ENCODE measurements around the gene FYN.

FYN gene

DNA sequence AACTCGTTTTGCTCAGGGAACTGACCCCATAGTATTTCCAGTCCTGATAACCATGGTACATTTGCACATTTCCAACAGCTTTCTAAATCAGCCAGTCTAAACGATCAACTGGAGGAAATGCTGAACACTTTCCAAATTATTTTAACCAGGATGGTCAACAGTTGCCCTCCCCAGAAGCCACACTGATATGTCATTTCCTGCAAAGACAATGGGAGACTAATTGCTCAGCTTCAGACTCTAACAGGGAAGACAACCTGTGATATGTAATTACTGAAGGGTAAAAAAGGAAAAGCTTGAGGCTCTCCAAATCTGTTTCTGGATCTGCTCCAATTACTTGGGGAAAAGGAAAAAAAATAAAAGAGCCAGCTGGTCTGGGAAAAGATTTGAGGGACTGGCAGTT lies 88.8 kb downstream of the FYN start:
- DNase-seq = no peak

DNA sequence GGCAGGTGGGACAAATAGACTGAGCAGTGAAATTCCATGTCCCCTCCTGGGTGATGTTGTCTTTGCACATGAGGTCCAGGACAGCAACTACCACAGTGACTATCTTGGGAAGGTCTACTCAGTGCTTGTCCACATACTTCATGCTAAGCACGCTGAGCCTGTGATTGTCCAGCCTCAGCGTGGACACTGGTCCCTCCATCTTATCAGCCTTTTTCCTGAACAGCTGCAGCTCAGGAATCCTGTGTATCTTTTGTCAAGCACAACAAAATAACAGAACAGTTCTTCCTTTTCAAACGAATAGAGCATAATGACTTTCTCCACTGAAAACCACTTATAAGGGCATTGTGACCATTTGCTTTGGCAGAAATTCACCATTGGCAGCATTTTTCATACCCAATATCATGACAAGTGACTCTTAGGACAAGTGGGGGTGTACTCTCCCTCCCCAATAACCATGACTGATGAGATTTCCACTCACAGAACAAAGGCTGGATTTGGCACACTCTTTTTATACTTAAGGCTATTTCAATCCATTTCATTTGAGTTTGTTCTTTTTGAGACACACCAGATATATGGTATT lies 90.3 kb downstream of the FYN start:
- DNase-seq = no peak

DNA sequence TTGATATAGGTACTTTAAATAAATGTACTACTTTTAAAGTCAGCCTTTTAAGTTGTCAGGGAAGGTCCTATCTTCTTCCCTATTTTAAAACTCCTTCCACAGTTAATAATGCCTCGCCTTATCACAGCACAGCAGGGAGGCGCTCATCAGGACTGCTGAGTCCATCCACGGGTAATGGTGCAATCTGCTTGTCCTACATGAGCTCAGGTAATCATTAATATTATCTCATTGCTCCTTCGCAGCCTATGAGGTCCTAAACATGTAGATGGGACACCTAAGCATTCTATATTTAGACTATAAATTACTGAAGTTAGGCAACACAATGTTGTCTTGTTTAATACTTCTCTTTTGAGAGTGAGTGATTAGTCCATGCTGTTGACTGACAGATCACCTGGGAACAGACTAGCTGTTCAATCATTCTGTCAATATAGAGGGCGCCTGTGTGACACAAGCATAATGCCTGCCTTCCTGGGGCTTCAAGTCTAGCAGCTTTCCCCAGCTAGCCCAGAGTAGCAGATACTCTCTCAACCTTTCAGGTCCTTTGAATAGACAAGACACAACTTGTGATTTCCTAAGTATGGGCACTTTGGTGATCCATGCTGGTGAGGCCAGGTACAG lies 91.0 kb downstream of the FYN start:
- no peak for DNase-seq

DNA sequence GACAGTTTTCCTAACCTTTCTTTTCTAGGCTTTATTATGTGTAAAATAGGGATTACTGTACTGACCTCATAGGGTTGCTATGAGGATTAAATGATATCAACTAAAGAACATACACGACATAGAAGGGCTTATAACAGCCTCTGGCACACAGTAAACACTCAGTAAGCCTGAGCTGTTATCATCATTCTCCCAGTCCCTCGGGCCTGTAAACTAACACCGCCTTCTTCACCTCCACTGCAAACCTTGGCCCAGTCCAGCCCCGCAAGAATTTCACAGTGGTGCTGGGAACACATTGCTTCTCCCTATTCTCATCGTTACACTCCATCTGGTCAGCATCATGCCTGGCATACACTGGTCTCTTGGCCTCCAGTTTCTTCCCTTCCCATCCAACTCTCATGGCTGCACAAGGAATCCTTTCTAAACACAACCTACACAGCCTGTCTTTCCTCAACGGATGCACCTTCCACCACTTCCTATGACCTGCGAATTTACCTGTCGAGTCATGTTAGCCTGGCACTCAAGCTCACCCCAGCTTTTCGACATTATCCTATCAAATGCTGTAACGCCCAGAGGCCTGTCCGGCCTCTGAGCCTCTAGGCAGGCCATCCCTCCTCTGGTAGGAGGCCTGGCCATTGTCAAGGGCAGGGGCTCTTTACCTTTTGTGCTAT lies 92.1 kb downstream of the FYN start:
- DNase-seq = no peak

DNA sequence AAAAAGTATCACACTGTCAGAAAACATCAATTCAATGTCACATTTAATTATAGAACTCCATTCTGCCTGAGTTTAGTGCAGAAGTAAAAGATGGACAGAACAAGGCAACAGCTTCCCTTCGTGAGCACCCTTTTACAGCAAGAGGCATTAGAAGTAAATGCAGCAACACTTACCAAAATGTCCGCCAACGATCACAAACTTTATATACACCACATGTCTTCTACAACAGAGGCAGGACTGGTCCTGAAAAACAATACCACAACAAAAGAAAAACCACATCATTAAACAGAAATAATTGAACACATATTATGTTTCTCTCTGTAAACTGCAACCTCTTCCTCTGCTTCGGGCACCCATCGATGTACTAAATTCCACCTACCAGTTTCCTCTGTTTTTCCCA lies 92.9 kb downstream of the FYN start:
- DNase-seq = no peak

DNA sequence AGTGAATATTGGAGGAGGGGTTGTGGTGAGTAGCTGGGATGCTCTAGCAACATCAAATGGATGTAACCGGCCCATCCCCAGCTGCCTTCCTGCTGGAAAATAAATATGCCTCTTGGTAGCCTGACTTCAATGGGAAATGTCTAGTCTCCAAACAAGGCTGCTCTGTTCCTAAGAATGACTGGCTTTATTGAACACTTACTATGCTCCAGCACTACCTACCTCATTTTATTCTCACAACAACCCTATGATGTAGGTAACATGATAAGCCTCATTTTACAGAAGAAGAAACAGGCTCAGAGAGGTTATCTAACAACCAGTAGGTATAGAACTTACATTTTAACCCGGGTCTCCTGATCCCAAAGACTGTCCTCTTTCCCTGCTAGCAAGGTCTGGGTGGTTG lies 93.6 kb downstream of the FYN start:
- no peak for DNase-seq

DNA sequence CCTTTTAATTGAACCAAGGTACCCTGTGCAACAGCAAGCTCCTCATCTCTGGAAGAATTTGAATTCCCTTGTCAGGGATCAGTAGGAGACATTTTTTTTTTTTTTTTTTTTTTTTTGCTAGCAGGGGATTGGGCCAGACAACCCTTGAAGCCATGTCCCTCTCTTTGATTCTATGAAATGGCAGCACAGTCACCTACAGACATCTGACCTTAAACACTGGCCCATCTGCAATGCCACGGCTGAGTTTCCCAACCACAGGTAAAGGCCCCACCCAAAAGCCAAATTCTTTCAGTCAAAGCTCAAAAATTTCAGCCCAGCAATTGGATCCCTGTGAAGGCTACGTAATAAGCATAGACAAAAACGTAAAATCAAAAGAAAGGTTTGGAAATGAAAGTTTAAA lies 94.2 kb downstream of the FYN start:
- no peak for DNase-seq

DNA sequence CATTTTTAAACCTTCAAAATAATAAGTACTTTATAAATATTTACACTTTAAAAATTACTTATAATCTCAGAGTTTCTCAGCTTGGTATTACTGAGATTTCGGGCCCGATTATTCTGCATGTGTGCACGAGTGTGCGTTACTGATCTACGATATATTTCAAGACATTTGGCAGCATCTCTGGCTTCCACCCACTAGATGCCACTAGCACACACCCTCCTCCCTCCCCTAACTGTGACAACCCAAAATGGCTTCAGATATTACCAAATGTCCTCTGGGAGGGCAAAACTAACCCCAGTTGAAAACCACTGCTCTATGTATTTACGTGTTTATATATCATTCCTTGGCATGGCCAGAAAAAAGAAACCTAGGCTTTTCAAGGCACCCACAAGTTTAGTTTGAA lies 95.9 kb downstream of the FYN start:
- DNase-seq = no peak

DNA sequence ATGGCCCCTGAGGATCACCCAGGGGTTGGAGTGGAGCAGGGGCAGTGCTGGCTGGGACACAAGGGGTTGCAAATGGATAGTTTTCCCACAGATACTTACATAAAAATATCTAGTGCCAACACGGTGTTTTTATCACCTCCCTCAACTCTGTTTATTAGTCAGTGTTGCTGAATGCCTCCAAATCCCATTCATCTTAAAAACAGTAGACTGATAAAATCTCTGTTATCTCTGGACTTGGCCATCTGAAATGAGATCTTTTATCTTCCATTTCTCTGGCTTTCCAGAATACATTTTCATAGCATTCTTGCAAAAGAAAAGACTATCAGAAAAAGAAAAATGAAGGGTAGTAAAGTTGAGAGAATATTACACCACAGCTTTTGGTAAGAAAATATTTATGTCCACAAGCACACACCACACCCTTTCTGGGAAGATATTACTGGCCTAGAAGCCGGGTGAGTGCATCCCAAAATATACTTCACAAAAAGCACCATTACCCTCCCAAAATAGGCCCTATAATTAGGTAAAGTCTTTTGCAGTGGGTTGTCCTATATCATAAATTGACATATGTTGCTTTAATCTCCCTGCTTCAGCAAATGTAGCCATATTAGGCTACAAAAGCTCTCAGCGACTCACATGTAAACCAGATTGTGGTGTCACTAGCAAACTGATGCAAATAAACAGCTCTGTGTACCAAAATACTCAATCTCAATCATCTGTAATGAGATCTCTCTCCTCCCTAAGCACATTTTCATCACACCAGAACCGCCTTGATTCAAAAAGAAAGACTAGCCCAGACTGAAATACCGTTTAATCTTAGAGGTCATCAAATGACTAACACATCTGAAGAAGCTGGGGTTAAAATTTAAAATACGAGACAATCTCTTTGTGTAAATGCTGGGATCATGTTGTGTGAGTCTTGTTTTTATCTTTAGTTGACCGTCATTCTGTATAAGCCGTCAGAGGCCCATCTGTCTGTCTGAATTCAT lies 96.7 kb downstream of the FYN start:
- DNase-seq = no peak

DNA sequence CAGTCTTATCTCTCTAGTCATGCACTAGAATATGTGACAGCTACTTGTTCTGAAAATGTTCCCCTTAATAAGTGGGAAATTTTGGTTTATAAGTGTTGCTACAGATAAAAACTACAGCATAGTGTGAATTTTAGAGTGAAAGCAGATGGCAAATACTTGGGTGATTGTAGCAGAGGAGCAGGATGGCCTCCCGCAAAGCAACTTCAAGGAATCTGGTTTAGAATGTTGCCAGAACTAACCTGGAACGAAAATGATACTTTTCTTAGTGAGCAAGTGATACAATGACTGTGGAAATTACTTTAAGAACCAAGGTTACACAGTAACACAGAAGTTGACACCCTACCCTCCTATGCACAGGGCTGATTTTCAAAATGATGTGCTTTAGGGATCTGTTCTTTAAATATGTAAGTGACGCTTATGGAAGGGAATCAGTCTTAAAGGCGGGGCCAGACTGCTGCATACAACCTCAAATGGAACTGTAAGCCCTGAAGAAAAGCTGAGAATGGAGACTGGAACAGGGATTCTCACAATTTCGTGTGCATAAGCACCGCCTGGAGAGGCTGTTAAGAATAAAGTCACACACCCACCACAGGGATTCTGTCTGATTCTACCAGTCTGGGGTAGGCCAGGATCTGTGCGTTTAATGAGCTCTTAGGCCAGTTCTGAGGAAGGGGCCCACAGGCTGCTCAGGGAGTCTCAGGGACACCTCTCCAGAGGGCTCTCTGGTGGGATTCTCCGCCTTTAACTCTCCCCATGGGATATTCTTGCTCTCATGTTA lies 97.9 kb downstream of the FYN start:
- DNase-seq = no peak

DNA sequence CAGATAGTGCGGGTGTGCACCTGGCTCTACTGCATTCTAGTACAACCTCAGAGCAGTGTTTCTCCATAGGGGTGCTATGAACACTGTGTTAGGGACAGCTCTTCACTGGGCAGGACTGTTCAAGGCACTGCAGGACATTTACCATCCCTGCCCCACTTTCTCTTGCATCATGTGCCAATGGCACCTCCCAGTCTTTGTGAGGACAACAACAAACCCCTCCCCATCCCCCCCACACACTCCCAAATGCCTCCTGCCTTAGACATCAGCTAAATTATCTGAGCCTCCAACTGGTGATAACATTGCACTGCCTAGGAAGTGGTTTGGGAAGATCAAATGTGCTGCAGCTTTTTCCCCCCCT lies 98.9 kb downstream of the FYN start:
- no peak for DNase-seq

DNA sequence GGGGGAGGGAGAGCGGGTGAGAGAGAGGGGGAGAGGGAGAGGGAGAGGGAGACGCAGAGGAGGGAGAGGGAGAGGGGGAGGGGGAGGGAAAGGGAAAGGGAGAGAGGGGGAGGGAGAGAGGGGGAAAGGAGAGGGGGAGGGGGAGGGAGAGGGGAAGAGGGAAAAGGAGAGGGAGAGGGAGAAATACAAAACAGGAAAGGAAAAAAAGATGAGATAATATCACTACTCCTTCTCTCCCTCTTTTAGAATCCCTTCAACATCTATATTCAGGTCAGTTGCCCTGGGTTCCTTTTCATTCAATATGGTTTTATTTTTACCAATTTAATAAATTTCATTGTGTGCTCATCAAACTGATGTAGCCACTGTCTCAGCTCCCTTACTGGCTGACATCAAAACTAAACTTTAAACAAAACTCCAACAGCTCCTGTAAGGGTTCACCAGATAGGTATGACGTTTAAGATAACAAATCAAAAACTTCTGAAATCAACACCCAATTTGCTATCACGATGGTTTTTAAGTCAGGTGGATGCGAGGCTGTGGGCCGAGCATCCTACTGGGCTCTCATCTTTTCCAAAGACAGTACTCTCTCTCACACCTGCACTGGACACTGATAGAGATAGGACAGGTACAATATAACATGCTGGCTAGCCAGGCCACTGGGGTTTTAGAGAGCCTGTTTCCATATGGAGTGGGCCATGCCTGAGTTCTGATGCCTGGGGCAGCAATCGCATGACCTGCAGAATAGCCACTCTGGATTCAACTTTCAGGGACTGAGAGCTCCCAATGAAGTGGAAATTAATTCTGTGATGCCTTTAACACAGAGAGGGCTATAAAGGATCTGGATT lies 99.5 kb downstream of the FYN start:
- no peak for DNase-seq

DNA sequence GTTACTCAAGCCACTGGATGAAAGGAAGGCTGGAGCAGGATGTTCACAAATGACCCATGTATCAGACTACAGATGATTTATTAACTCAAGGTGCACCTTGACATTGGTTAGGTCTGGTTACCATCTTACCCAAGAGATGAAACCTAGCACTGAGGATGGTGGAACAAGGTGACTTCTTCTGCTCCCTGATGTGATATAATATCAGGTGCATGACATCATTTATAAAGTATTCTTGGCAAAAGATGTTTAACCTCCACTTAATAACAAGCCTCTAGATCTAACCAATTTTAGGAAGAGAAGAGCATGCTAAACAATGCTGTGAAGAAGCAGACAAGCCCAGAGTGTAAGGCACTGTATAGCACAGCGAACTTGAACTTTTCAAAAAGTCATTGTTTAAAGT lies 100.9 kb downstream of the FYN start:
- DNase-seq = no peak

DNA sequence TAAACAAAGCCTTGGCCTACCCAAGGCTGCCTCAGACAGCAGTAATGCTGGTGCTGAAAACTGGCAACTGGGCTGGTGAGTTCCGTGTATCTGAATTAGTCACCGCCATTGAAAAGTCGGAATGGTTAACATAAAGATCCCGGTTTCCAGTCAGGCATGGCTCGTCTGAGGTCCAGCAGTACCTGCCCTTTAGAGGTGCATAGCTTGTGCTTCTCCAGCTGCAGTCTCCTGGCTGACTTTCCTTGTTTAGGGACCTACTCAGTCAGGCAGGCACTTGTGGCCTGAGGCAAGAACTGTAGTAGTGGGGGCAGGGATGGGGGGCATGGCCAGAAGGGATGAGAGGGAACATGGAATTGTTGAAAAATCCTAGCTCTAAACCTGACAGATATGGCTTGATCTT lies 101.6 kb downstream of the FYN start:
- no peak for DNase-seq

DNA sequence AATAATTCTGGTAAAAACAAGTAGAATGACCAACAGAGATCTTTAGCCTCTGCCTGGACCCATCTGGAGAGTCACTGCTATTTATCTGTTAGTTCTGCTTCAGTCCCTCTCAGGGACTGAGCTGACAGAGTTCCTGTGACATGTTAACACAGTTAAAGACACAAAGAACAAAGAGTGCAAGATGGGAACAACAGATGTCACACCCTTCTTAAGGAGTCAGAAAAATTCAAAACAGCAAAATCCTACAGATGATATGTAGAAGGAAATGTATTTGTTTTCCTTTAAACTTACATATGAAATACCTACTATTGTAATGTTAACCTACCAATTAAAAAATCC lies 102.2 kb downstream of the FYN start:
- no peak for DNase-seq

DNA sequence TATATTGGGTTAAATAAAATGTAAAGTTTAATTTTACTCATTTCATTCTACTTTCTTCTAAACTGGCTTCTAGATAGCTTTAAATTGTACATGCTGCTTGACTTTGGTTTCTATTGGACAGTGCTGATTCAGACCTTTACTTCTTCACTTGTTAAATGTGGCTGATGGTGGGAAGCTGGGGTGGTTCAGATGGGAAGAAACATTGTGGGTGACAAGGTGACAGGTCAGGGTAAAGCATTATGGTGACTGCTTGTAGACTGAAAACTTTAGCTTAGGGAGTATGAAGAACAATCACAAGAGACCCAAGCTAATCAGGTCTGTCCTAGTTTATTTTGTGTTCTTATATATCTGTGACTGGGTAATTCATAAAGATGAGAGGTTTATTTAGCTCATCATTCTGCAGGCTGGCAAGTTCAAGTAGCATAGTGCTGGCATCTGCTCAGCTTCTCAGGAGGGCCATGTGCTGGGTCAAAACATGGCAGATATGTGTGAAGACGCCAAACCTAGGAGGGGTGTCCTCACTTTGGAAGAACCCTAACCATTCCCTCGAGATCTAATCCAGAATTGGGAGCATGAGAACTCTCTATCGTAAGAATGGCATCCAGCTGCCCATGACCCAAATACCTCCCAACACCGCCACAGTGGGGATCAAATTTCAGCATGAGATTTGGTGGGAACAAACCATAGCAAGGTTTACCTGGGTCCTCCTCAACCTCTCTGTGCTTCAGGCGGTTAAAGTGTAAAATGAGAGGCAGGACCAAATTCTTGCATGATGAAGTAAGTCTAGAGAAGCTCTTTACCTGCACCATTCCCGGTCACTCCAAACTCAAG lies 102.8 kb downstream of the FYN start:
- no peak for DNase-seq

DNA sequence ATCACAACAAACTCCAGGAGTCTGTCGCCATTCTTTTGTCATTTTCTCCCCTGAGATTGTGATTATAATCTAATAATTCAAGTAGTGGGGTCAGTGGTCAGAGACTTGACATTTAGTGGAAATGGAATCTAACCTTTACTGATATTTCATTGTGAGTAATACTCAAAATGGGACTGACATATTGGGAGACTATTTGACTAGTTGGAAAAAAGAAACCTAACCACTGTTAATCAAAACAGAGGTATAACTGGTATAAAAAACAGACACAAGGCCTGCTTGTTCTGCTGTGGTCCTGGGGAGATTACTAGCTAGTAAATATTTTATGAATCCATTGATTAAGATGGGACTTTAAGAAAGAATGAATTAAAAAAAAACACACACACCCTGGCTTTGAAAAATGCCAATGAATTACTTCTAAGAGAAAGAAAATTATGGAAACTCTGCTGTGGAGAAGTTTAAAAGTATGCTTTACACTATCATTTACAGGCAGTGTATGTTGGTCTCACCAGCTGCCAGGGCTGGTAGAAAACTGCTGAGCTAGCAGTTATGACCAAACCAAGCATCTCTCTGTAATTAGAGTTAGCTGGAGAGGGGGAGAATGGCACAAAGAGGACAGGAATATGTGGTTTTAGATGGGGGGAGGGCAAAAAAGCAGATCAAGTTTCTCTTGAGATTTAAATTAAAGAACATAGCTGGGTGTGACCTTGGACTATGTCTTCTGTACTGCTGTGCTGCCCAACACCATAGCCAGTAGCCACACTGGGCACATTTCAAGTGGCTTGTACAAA lies 103.7 kb downstream of the FYN start:
- DNase-seq = no peak

DNA sequence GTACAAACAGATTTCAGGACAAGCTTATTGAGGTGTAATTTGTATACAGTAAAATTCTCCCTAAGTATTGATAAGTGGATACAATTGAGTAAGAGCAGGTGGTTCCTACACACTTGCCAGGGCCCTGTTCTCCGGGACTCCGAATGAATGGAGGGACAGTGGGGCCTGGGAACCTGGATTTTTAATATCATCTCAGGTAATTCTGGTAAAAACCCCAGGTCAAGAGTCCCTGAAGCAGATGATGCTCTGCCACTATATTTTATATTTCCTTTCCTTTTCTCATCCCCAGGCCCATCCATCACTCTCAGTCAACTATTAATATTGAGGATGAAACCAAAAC lies 104.9 kb downstream of the FYN start:
- no peak for DNase-seq

DNA sequence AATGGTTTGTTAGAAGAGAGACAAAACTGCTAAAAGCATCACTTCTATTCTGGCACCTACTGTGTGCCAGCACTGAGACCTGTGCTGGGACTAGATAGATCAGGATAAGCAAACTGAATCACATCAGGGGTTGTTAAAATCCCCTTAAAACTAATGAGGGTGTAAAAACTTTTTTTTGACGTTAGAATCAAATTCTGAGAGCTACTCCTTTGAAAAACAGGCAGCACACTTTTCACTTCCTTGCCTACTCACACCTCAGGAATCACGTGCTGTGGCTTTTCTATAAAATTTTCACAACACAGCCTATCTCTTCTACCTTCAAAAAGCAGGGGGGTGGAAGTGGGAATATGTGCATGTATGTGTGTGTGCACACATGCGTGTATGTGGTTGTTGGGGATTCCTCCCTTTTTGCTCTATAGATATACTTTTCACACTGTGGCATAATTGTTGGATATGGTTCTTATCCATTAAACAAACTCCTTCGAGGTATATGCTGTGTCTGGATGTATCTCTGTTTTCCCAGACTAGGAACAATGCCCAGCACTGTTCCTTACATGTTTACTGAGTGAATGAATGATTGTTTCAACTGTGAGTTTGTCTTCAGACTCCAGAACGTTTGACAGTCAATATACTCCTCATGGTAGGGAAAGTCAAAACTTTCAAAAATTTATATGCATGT lies 105.4 kb downstream of the FYN start:
- DNase-seq = no peak

Measured in inflammatory macrophage treated with lipopolysaccharide for 4 hours (primary cell).